Endothelial cell of umbilical vein (primary cell): ENCODE measurements around the gene CRTAP. TPM values are rescaled to one million over a fixed set of nuclear protein-coding genes. Genes with fewer than 3 reads are reported as not detected.

ENCODE experiments used
- BruUV-seq: library from RNA; stranded (reverse); fragments of 400-500 nt; replicated peaks from 2 replicates; lab custom pipeline; 2021; lab: Mats Ljungman, UMichigan
- CTCF ChIA-PET: fragments of 300-600, 350-600 bp; sonication (Branson Sonifier 250); formaldehyde crosslinking; loops from one replicate; lab custom pipeline; 2021; ENCODE audit warnings: antibody characterized with exemption, inconsistent platforms; lab: Charles Lee
- POLR2A ChIA-PET: fragments of 300-600, 350-600 bp; sonication (Branson Sonifier 250); formaldehyde crosslinking; loops from one replicate; lab custom pipeline; 2021; ENCODE audit warnings: antibody characterized with exemption, inconsistent platforms; lab: Charles Lee
- DNase-seq: peaks from one replicate; pipeline ENCODE4 v3.0.0-alpha.2; 2011; ENCODE audit warnings: low read depth, low spot score
- FAIRE-seq: peaks from 2 replicates; lab custom pipeline; 2011; peaks lifted over from hg19 to GRCh38; lab: Jason Lieb, UNC
- H2AFZ ChIP-seq: 2 replicates; pipeline ENCODE4 v1.6.0; 2012; ENCODE audit warnings: low read depth, low read length, control low read depth, inconsistent platforms
- H3K27ac ChIP-seq: 2 replicates; pipeline ENCODE4 v1.5.1; 2011; ENCODE audit warnings: low read depth, mild to moderate bottlenecking, control low read depth, low read length, moderate library complexity; ENCODE audit not compliant: insufficient read depth
- H3K27me3 ChIP-seq, 2 experiments: 2 replicates each; pipeline versions ENCODE4 v1.6.0 to v1.6.1; 2011; ENCODE audit warnings: low read length in 2 of 2, mixed read lengths in 1 of 2; ENCODE audit not compliant: control insufficient read depth in 2 of 2, insufficient read depth in 2 of 2
- H3K36me3 ChIP-seq, 2 experiments: 2 replicates in 1 of 2; 3 replicates in 1 of 2; pipeline ENCODE4 v1.5.1; 2011; ENCODE audit warnings: low read length in 2 of 2, mild to moderate bottlenecking in 1 of 2, moderate library complexity in 1 of 2; ENCODE audit not compliant: control insufficient read depth in 2 of 2, insufficient read depth in 2 of 2; ENCODE audit errors: extremely low read depth in 1 of 2
- H3K4me1 ChIP-seq: 3 replicates; pipeline ENCODE4 v1.5.1; 2011; ENCODE audit warnings: mild to moderate bottlenecking, low read length; ENCODE audit not compliant: control insufficient read depth, insufficient read depth; ENCODE audit errors: extremely low read depth
- H3K4me2 ChIP-seq: 2 replicates; pipeline ENCODE4 v1.6.1; 2011; ENCODE audit warnings: low read length, control low read depth, mixed read lengths; ENCODE audit not compliant: insufficient read depth
- H3K4me3 ChIP-seq, 3 experiments: fragments of 200-600 bp in 1 of 3; sonication (generic), shearing (Covaris generic) in 1 of 3; replicated peaks in 1 of 3; 2 replicates each; pipeline ENCODE4 v1.5.1; 2011 to 2016; ENCODE audit warnings: control low read depth in 3 of 3, low read length in 3 of 3, mild to moderate bottlenecking in 2 of 3, inconsistent platforms in 1 of 3, low read depth in 1 of 3, moderate library complexity in 1 of 3; ENCODE audit not compliant: insufficient read depth in 1 of 3
- H3K79me2 ChIP-seq: 2 replicates; pipeline ENCODE4 v1.6.0; 2012; ENCODE audit warnings: low read length, inconsistent platforms; ENCODE audit not compliant: control insufficient read depth, insufficient read depth
- H3K9ac ChIP-seq: replicated peaks from 2 replicates; pipeline ENCODE3; 2011; ENCODE audit warnings: low read length, control low read depth; ENCODE audit not compliant: insufficient read depth; ENCODE audit errors: extremely low read depth
- H3K9me1 ChIP-seq: replicated peaks from 3 replicates; pipeline ENCODE4 v1.6.0; 2011; ENCODE audit warnings: mild to moderate bottlenecking, low read length; ENCODE audit not compliant: control insufficient read depth, insufficient read depth; ENCODE audit errors: extremely low read depth
- H3K9me3 ChIP-seq: replicated peaks from 2 replicates; pipeline ENCODE4 v1.5.1; 2012; ENCODE audit warnings: low read length, inconsistent platforms; ENCODE audit not compliant: control insufficient read depth, insufficient read depth
- H4K20me1 ChIP-seq: replicated peaks from 2 replicates; pipeline ENCODE3; 2011; ENCODE audit warnings: mild to moderate bottlenecking, low read length; ENCODE audit not compliant: control insufficient read depth, insufficient read depth; ENCODE audit errors: extremely low read depth
- EZH2 ChIP-seq: IDR thresholded peaks from 2 replicates; pipeline ENCODE4 v1.6.1; 2012; ENCODE audit warnings: borderline replicate concordance, low read depth, mild to moderate bottlenecking, moderate library complexity, low read length, inconsistent platforms; ENCODE audit not compliant: severe bottlenecking
- FOS ChIP-seq: IDR thresholded peaks from 2 replicates; pipeline ENCODE4 v1.6.1; 2011; ENCODE audit warnings: mild to moderate bottlenecking, low read length, moderate library complexity, borderline replicate concordance; ENCODE audit not compliant: insufficient read depth
- GATA2 ChIP-seq: IDR thresholded peaks from 2 replicates; pipeline ENCODE4 v1.7.0; 2011; ENCODE audit warnings: low read depth, mild to moderate bottlenecking, moderate library complexity, mixed read lengths, low read length; ENCODE audit not compliant: insufficient read length, insufficient read depth
- JUN ChIP-seq: IDR thresholded peaks from 2 replicates; pipeline ENCODE4 v1.6.1; 2011; ENCODE audit warnings: borderline replicate concordance, low read depth; ENCODE audit not compliant: insufficient read length, insufficient read depth
- MYC ChIP-seq: IDR thresholded peaks from one replicate; pipeline ENCODE4 v1.6.1; 2011; ENCODE audit warnings: mild to moderate bottlenecking, low read depth, low read length
- POLR2A ChIP-seq: IDR thresholded peaks from 2 replicates; pipeline ENCODE4 v1.6.1; 2012; ENCODE audit warnings: low read depth, mild to moderate bottlenecking, control low read depth, low read length
- POLR2AphosphoS5 ChIP-seq: IDR thresholded peaks from 2 replicates; pipeline ENCODE4 v1.6.1; 2012; ENCODE audit warnings: low read depth, mild to moderate bottlenecking, control low read depth, low read length, moderate library complexity; ENCODE audit not compliant: insufficient read depth
- dilution Hi-C: fragments of 300-500 bp; cut with MboI; formaldehyde crosslinking; loops from one replicate; pipeline ENCODE4 v1.15.0; 2019; ENCODE audit warnings: low sequenced_read_pairs; ENCODE audit not compliant: extremely low pct_ligation_motif_present
- intact Hi-C: fragments of 100-400 bp; cut with micrococcal nuclease; formaldehyde crosslinking; loops from one replicate; pipeline ENCODE4 v1.10.0; 2022
- polyA plus RNA-seq, 4 experiments: library from polyadenylated mRNA; depleted of rRNA in 3 of 4; stranded (reverse) in 3 of 4; unstranded in 1 of 4; fragments of >200 nt; gene quantifications; 2 replicates each; pipeline versions ENCODE4 v1.2.1 to v1.2.3, GENCODE V29; 2011 to 2012; ENCODE audit warnings: missing spikeins in 1 of 4
- total RNA-seq: library from RNA; stranded (reverse); gene quantifications from 2 replicates; pipeline ENCODE4 v1.2.3, GENCODE V29; 2021
- TF ChIP-seq, protein P1 (sequence below): IDR thresholded peaks from 2 replicates; pipeline ENCODE4 v1.6.1; 2011; ENCODE audit not compliant: insufficient read depth, insufficient read length
- TF ChIP-seq, protein P2 (sequence below), 2 donors: IDR thresholded peaks; 1 replicate in 1 of 2; 2 replicates in 1 of 2; pipeline ENCODE4 v1.5.1; 2011; ENCODE audit warnings: low read length in 2 of 2, mild to moderate bottlenecking in 2 of 2, moderate library complexity in 2 of 2, control low read depth in 1 of 2, inconsistent platforms in 1 of 2, low read depth in 1 of 2; ENCODE audit not compliant: insufficient read depth in 1 of 2; ENCODE audit errors: extremely low read depth in 1 of 2

Gene CRTAP
- total and polyA plus RNA-seq, 2 donors (not counting 3 experiments of a cell fraction or from before 2014, with no cell fraction given) = 204 to 213 TPM

DNA sequence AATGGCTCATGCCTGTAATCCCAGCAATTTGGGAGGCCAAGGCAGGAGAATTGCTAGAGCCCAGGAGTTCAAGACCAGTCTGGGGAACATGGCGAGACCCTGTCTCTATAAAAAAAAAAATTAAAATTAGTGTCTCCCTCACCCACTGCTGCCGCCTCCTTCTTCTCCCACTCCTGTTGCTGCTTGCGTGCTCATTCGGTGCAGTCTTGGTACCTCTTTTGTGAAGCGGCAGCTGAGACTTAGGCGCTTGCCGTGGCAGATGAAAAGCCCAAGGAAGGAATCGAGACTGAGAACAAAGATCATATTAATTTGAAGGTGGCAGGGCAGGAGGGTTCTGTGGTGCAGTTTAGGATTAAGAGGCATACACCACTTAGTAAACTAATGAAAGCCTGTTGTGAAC lies 36.9 kb upstream of the CRTAP start:
- Histone ChIP-seq H3K9me1 (no peaks in the 10 kb centered on the region), H3K9ac (no peak overlapping the region), H3K4me1 (no peaks in the 10 kb centered on the region), H3K27me3 (no peaks in the 10 kb centered on the region), H3K79me2 (no peaks in the 10 kb centered on the region), H3K27ac (no peak overlapping the region), H4K20me1 (no peaks in the 10 kb centered on the region), H2AFZ (no peak overlapping the region), H3K4me3 (no peak overlapping the region), H3K36me3 (no peaks in the 10 kb centered on the region), H3K4me2 (no peak overlapping the region), H3K9me3 (no peaks in the 10 kb centered on the region)
- intact Hi-C loops = no loop called here
- CTCF ChIA-PET = interaction anchor here (1.5 kb wide), 1 partner anchor 129 kb away, joined by 6 read pairs; no protein-coding TSS in a partner anchor
- DNase-seq (no peak), FAIRE-seq (no peak)
- POLR2A ChIA-PET = no interaction called here
- BruUV-seq = no TSS peak
- TF ChIP-seq, protein P1, sequence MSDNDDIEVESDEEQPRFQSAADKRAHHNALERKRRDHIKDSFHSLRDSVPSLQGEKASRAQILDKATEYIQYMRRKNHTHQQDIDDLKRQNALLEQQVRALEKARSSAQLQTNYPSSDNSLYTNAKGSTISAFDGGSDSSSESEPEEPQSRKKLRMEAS = no peak
- TF ChIP-seq POLR2AphosphoS5 (no peak), GATA2 (no peak), POLR2A (no peak), MYC (no peak), EZH2 (no peak), JUN (no peak), FOS (no peak)
- TF ChIP-seq, protein P2, sequence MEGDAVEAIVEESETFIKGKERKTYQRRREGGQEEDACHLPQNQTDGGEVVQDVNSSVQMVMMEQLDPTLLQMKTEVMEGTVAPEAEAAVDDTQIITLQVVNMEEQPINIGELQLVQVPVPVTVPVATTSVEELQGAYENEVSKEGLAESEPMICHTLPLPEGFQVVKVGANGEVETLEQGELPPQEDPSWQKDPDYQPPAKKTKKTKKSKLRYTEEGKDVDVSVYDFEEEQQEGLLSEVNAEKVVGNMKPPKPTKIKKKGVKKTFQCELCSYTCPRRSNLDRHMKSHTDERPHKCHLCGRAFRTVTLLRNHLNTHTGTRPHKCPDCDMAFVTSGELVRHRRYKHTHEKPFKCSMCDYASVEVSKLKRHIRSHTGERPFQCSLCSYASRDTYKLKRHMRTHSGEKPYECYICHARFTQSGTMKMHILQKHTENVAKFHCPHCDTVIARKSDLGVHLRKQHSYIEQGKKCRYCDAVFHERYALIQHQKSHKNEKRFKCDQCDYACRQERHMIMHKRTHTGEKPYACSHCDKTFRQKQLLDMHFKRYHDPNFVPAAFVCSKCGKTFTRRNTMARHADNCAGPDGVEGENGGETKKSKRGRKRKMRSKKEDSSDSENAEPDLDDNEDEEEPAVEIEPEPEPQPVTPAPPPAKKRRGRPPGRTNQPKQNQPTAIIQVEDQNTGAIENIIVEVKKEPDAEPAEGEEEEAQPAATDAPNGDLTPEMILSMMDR (IDR thresholded peaks at IDR 0.05; ENCODE audit: extremely low read depth in 1 of 2, insufficient read depth in 1 of 2, low read depth in 1 of 2, low read length in 2 of 2) = no peak
- dilution Hi-C loops = no loop called here
